H9 (cell line): ENCODE results near the gene ADAMTS16. TPM values are rescaled to one million over a fixed set of nuclear protein-coding genes. Genes with fewer than 3 reads are reported as not detected.

ENCODE experiments used
- DNase-seq: peaks from one replicate; pipeline ENCODE4 v3.0.0-alpha.2; 2017
- H2AFZ ChIP-seq: one replicate; pipeline ENCODE4 v1.6.1; 2013; ENCODE audit warnings: mild to moderate bottlenecking, low read length, control low read depth, moderate library complexity
- H2AK5ac ChIP-seq: 2 replicates; pipeline ENCODE4 v1.6.1; 2013; ENCODE audit warnings: low read length, control low read depth, mixed read lengths; ENCODE audit not compliant: insufficient read length
- H2BK120ac ChIP-seq: one replicate; pipeline ENCODE4 v1.6.1; 2013; ENCODE audit warnings: low read depth, mild to moderate bottlenecking, low read length, control low read depth, inconsistent platforms; ENCODE audit not compliant: poor library complexity, severe bottlenecking
- H2BK12ac ChIP-seq: 2 replicates; pipeline ENCODE4 v1.6.1; 2013; ENCODE audit warnings: low read length, control low read depth, mixed read lengths, low read depth; ENCODE audit not compliant: insufficient read length
- H2BK15ac ChIP-seq: 2 replicates; pipeline ENCODE4 v1.6.1; 2013; ENCODE audit warnings: low read depth, low read length, control low read depth
- H2BK20ac ChIP-seq: one replicate; pipeline ENCODE4 v1.6.1; 2013; ENCODE audit warnings: low read depth, mild to moderate bottlenecking, low read length, control low read depth, inconsistent platforms; ENCODE audit not compliant: poor library complexity, severe bottlenecking
- H2BK5ac ChIP-seq: 2 replicates; pipeline ENCODE4 v1.6.1; 2013; ENCODE audit warnings: low read length, control low read depth, mixed read lengths; ENCODE audit not compliant: insufficient read length
- H3K14ac ChIP-seq: 2 replicates; pipeline ENCODE4 v1.6.1; 2013; ENCODE audit warnings: low read length, control low read depth; ENCODE audit not compliant: insufficient read depth
- H3K18ac ChIP-seq: 2 replicates; pipeline ENCODE4 v1.6.1; 2013; ENCODE audit warnings: low read depth, mild to moderate bottlenecking, mixed read lengths, low read length, control low read depth; ENCODE audit not compliant: insufficient read length
- H3K23ac ChIP-seq: 2 replicates; pipeline ENCODE4 v1.6.1; 2013; ENCODE audit warnings: low read length, control low read depth, mixed read lengths, low read depth; ENCODE audit not compliant: insufficient read length
- H3K23me2 ChIP-seq: 2 replicates; pipeline ENCODE4 v1.6.1; 2013; ENCODE audit warnings: low read depth, mild to moderate bottlenecking, mixed read lengths, low read length, control low read depth; ENCODE audit not compliant: insufficient read length, poor library complexity, severe bottlenecking
- H3K27ac ChIP-seq: 2 replicates; pipeline ENCODE4 v1.5.1; 2013; ENCODE audit warnings: low read length, control low read depth, mixed read lengths, low read depth; ENCODE audit not compliant: insufficient read length
- H3K27me3 ChIP-seq: 2 replicates; pipeline ENCODE4 v1.6.1; 2013; ENCODE audit warnings: low read length, control low read depth, inconsistent platforms; ENCODE audit not compliant: insufficient read depth
- H3K4ac ChIP-seq: 2 replicates; pipeline ENCODE4 v1.6.1; 2013; ENCODE audit warnings: low read depth, mild to moderate bottlenecking, control low read depth, inconsistent platforms, low read length, moderate library complexity
- H3K4me1 ChIP-seq: 2 replicates; pipeline ENCODE4 v1.6.1; 2013; ENCODE audit warnings: low read length, control low read depth, inconsistent platforms; ENCODE audit not compliant: insufficient read depth
- H3K4me2 ChIP-seq: 2 replicates; pipeline ENCODE4 v1.6.1; 2013; ENCODE audit warnings: low read length, control low read depth, mixed read lengths; ENCODE audit not compliant: insufficient read length, insufficient read depth
- H3K56ac ChIP-seq: 2 replicates; pipeline ENCODE4 v1.6.1; 2013; ENCODE audit warnings: low read depth, mild to moderate bottlenecking, mixed read lengths, low read length, control low read depth; ENCODE audit not compliant: insufficient read length
- H3K79me1 ChIP-seq: 2 replicates; pipeline ENCODE4 v1.6.1; 2013; ENCODE audit warnings: low read depth, mild to moderate bottlenecking, moderate library complexity, low read length, control low read depth, inconsistent platforms; ENCODE audit not compliant: insufficient read depth, poor library complexity, severe bottlenecking
- H3K79me2 ChIP-seq: 2 replicates; pipeline ENCODE4 v1.6.1; 2013; ENCODE audit warnings: low read length, control low read depth, inconsistent platforms; ENCODE audit not compliant: insufficient read depth
- H3K9ac ChIP-seq: 2 replicates; pipeline ENCODE4 v1.6.1; 2013; ENCODE audit warnings: low read length, control low read depth, mixed read lengths; ENCODE audit not compliant: insufficient read length; ENCODE audit errors: extremely low read depth
- H3K9me3 ChIP-seq: one replicate; pipeline ENCODE4 v1.6.1; 2013; ENCODE audit warnings: low read depth, low read length, inconsistent platforms; ENCODE audit not compliant: control insufficient read depth
- H3T11ph ChIP-seq: one replicate; pipeline ENCODE4 v1.6.1; 2013; ENCODE audit warnings: mild to moderate bottlenecking, low read length, control low read depth, inconsistent platforms
- H4K20me1 ChIP-seq: one replicate; pipeline ENCODE4 v1.6.1; 2013; ENCODE audit not compliant: control insufficient read depth, insufficient read length, insufficient read depth
- H4K5ac ChIP-seq: 2 replicates; pipeline ENCODE4 v1.6.1; 2013; ENCODE audit warnings: low read depth, mild to moderate bottlenecking, mixed read lengths, low read length, control low read depth; ENCODE audit not compliant: insufficient read length
- H4K8ac ChIP-seq: replicated peaks from 2 replicates; pipeline ENCODE4 v1.6.1; 2013; ENCODE audit warnings: low read length, control low read depth, mixed read lengths, low read depth; ENCODE audit not compliant: insufficient read length
- H4K91ac ChIP-seq: 2 replicates; pipeline ENCODE4 v1.6.1; 2013; ENCODE audit warnings: low read depth, mild to moderate bottlenecking, moderate library complexity, mixed read lengths, low read length, control low read depth; ENCODE audit not compliant: insufficient read length
- H3K27ac Mint-ChIP-seq, 3 experiments: 2 replicates in 2 of 3; 3 replicates in 1 of 3; pipeline ENCODE4 v1.8.0; 2020 to 2021; ENCODE audit warnings: mixed read lengths in 3 of 3, mild to moderate bottlenecking in 1 of 3, moderate library complexity in 1 of 3
- H3K27me3 Mint-ChIP-seq: 2 replicates; pipeline ENCODE4 v1.8.0; 2021; ENCODE audit warnings: low read depth, mild to moderate bottlenecking, moderate library complexity, mixed read lengths
- H3K36me3 Mint-ChIP-seq, 3 experiments: 2 replicates in 2 of 3; 3 replicates in 1 of 3; pipeline ENCODE4 v1.8.0; 2020 to 2021; ENCODE audit warnings: low read depth in 3 of 3, mixed read lengths in 3 of 3; ENCODE audit not compliant: insufficient read depth in 1 of 3
- H3K4me1 Mint-ChIP-seq, 2 experiments: 2 replicates each; pipeline ENCODE4 v1.8.0; 2020; ENCODE audit warnings: mixed read lengths in 2 of 2
- H3K4me3 Mint-ChIP-seq, 2 experiments: 2 replicates in 1 of 2; 3 replicates in 1 of 2; pipeline ENCODE4 v1.8.0; 2020 to 2021; ENCODE audit warnings: mild to moderate bottlenecking in 2 of 2, mixed read lengths in 2 of 2, moderate library complexity in 1 of 2
- H3K9me3 Mint-ChIP-seq, 2 experiments: 2 replicates in 1 of 2; 3 replicates in 1 of 2; pipeline ENCODE4 v1.8.0; 2020; ENCODE audit warnings: mild to moderate bottlenecking in 2 of 2, mixed read lengths in 2 of 2, moderate library complexity in 1 of 2
- WGBS: extraction: QIAGEN DNeasy Blood & Tissue Kit; methylation state at CpG from one replicate; pipeline ENCODE4 v1.1.7; 2013; ENCODE audit warnings: missing lambda C conversion rate, low lambda C conversion rate, mixed read lengths; ENCODE audit not compliant: insufficient read length; ENCODE audit errors: extremely low coverage; 5-methylcytosine and 5-hydroxymethylcytosine counted together
- total RNA-seq: library from RNA; stranded (reverse); gene quantifications from 2 replicates; pipeline ENCODE4 v1.2.1, GENCODE V29; 2021
- TF ChIP-seq, protein P1 (sequence below): fragments of 200-600 bp; sonication (generic); conservative IDR thresholded peaks from 3 replicates; pipeline ENCODE4 v1.8.0; 2021; ENCODE audit warnings: antibody characterized with exemption, mild to moderate bottlenecking

Gene ADAMTS16
- total RNA-seq, 1 experiment from 2014 or later = 4.5 TPM

GRCh38 chr5:5154733-5155132, 14.6 kb downstream of the ADAMTS16 start:
- Histone ChIP-seq H3K4ac (no peak overlapping the region), H4K20me1 (no peaks in the 10 kb centered on the region), H2BK15ac (no peak overlapping the region), H2BK20ac (no peak overlapping the region), H3K14ac (no peak overlapping the region), H3K18ac (no peak overlapping the region), H3K4me1 (peaks cover 3% of the 10 kb centered on the region; the same call in 1 of the 2 replicates), H3K4me2 (no peak overlapping the region), H4K8ac (no peak overlapping the region), H2BK120ac (no peak overlapping the region), H3K27me3 (no peaks in the 10 kb centered on the region), H3K9ac (no peak overlapping the region), H4K5ac (no peak overlapping the region), H3T11ph (no peak overlapping the region), H3K23me2 (no peaks in the 10 kb centered on the region), H2AFZ (no peak overlapping the region), H3K23ac (no peak overlapping the region), H3K27ac (no peak overlapping the region), H3K79me2 (no peaks in the 10 kb centered on the region; the same call in 1 of the 2 replicates), H4K91ac (no peak overlapping the region), H3K56ac (no peak overlapping the region), H2BK12ac (no peak overlapping the region), H2AK5ac (no peak overlapping the region), H3K79me1 (no peaks in the 10 kb centered on the region), H2BK5ac (no peak overlapping the region), H3K9me3 (peaks cover 6% of the 10 kb centered on the region)
- H3K27me3 Mint-ChIP-seq = no peaks in the 10 kb centered on the region
- H3K9me3 Mint-ChIP-seq = peaks cover 12 to 13% of the 10 kb centered on the region in 2 experiments; a peak in 4 of 5 replicates
- WGBS = no CpG with 5 or more reads among the region's 2 CpGs
- H3K36me3 Mint-ChIP-seq = peaks cover 16 to 20% (median 17%) of the 10 kb centered on the region in 3 experiments
- DNase-seq = no peak
- 0 out of 7 replicates have a peak overlapping the region, but pooled peaks of 1 of the 3 experiments have one; percentile 35 for H3K27ac Mint-ChIP-seq
- no peak overlapping the region for H3K4me3 Mint-ChIP-seq
- TF ChIP-seq, protein P1, sequence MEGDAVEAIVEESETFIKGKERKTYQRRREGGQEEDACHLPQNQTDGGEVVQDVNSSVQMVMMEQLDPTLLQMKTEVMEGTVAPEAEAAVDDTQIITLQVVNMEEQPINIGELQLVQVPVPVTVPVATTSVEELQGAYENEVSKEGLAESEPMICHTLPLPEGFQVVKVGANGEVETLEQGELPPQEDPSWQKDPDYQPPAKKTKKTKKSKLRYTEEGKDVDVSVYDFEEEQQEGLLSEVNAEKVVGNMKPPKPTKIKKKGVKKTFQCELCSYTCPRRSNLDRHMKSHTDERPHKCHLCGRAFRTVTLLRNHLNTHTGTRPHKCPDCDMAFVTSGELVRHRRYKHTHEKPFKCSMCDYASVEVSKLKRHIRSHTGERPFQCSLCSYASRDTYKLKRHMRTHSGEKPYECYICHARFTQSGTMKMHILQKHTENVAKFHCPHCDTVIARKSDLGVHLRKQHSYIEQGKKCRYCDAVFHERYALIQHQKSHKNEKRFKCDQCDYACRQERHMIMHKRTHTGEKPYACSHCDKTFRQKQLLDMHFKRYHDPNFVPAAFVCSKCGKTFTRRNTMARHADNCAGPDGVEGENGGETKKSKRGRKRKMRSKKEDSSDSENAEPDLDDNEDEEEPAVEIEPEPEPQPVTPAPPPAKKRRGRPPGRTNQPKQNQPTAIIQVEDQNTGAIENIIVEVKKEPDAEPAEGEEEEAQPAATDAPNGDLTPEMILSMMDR = no peak
- no peaks in the 10 kb centered on the region; a peak in 1 of 4 replicates for H3K4me1 Mint-ChIP-seq
